CD4-positive, CD25-positive, alpha-beta regulatory T cell (primary cell): ENCODE data around the gene NLRC4. TPM values are rescaled to one million over a fixed set of nuclear protein-coding genes. Genes with fewer than 3 reads are reported as not detected.
A peak's percentile ranks its signal among the peaks of the same experiment; 100 is the strongest.
"Not testable (repeated sequence)": the region's sequence is repeated elsewhere in the genome, so short reads cannot be mapped to it uniquely, and the experiment has no call there.

Source experiments
- ATAC-seq, 2 donors: fragments of 150-1000 bp; cut with Tn5 transposase; one replicate each; pipeline ENCODE4 v1.10.0; 2021; ENCODE audit warnings: low read depth in 2 of 2, moderate number of reproducible peaks in 2 of 2, moderate library complexity in 1 of 2
- DNase-seq, 3 donors: peaks; one replicate each; pipeline versions ENCODE4 v3.0.0 to v3.0.0-alpha.2; 2012 to 2022; ENCODE audit warnings: mixed read lengths in 1 of 3
- H3K27ac ChIP-seq: one replicate; pipeline ENCODE4 v1.7.0; 2013; ENCODE audit warnings: mild to moderate bottlenecking, low read length; ENCODE audit not compliant: insufficient read depth, poor library complexity, severe bottlenecking
- H3K27me3 ChIP-seq: one replicate; pipeline ENCODE4 v1.7.0; 2013; ENCODE audit warnings: low read length; ENCODE audit not compliant: control insufficient read depth, insufficient read depth
- H3K36me3 ChIP-seq: one replicate; pipeline ENCODE4 v1.7.0; 2013; ENCODE audit warnings: mild to moderate bottlenecking, low read length, moderate library complexity; ENCODE audit not compliant: control insufficient read depth, insufficient read depth
- H3K4me1 ChIP-seq: 2 replicates; pipeline ENCODE4 v1.7.0; 2013; ENCODE audit warnings: mild to moderate bottlenecking, low read length; ENCODE audit not compliant: insufficient read depth, control insufficient read depth, poor library complexity, severe bottlenecking
- H3K4me3 ChIP-seq: one replicate; pipeline ENCODE4 v1.7.0; 2013; ENCODE audit warnings: low read depth, mild to moderate bottlenecking, low read length, moderate library complexity
- H3K9me3 ChIP-seq, 2 experiments: 1 replicate in 1 of 2; 2 replicates in 1 of 2; pipeline ENCODE4 v1.7.0; 2013; ENCODE audit warnings: low read length in 2 of 2, mild to moderate bottlenecking in 1 of 2, moderate library complexity in 1 of 2; ENCODE audit not compliant: control insufficient read depth in 2 of 2
- H3K27ac Mint-ChIP-seq, 3 donors: one replicate each; pipeline ENCODE4 v1.8.0; 2020 to 2022; ENCODE audit warnings: mild to moderate bottlenecking in 3 of 3, mixed read lengths in 3 of 3, moderate library complexity in 2 of 3
- H3K27me3 Mint-ChIP-seq: one replicate; pipeline ENCODE4 v1.8.0; 2022; ENCODE audit warnings: mild to moderate bottlenecking, mixed read lengths
- H3K36me3 Mint-ChIP-seq: one replicate; pipeline ENCODE4 v1.8.0; 2020; ENCODE audit warnings: mixed read lengths
- H3K4me1 Mint-ChIP-seq, 4 donors: one replicate each; pipeline ENCODE4 v1.8.0; 2020 to 2022; ENCODE audit warnings: mixed read lengths in 4 of 4, mild to moderate bottlenecking in 1 of 4
- H3K4me3 Mint-ChIP-seq, 4 donors: one replicate each; pipeline ENCODE4 v1.8.0; 2020 to 2022; ENCODE audit warnings: mild to moderate bottlenecking in 4 of 4, mixed read lengths in 4 of 4, moderate library complexity in 3 of 4
- H3K9me3 Mint-ChIP-seq, 7 donors: one replicate each; pipeline ENCODE4 v1.8.0; 2020 to 2022; ENCODE audit warnings: mixed read lengths in 7 of 7, mild to moderate bottlenecking in 3 of 7, moderate library complexity in 2 of 7
- polyA plus RNA-seq, 4 donors: library from polyadenylated mRNA; unstranded; fragments of 300-500 nt; fragmentation: Illumina TruSeq; gene quantifications; one replicate each; pipeline ENCODE4 v1.2.3, GENCODE V29; 2021
- total RNA-seq: library from RNA; stranded (reverse); gene quantifications from one replicate; pipeline ENCODE4 v1.2.3, GENCODE V29; 2022

The NLRC4 gene
- total and polyA plus RNA-seq, 5 donors from 2014 or later = 0.16 TPM; not detected in 4

GRCh38 chr2:32227492-32227891 lies 37.2 kb downstream of the NLRC4 start:
- no peak overlapping the region for H3K4me3 Mint-ChIP-seq
- Histone ChIP-seq H3K36me3 (peaks cover 11% of the 10 kb centered on the region), H3K4me1 (no peaks in the 10 kb centered on the region), H3K9me3 (no peaks in the 10 kb centered on the region), H3K27me3 (no peaks in the 10 kb centered on the region), H3K27ac (no peak overlapping the region), H3K4me3 (no peak overlapping the region)
- H3K27me3 Mint-ChIP-seq = no peaks in the 10 kb centered on the region
- no peak overlapping the region for H3K27ac Mint-ChIP-seq
- DNase-seq (no peak), ATAC-seq (no peak)
- peaks cover 22% of the 10 kb centered on the region for H3K36me3 Mint-ChIP-seq
- peaks cover 0 to 8% (median 2%) of the 10 kb centered on the region in 4 donors for H3K4me1 Mint-ChIP-seq
- H3K9me3 Mint-ChIP-seq = no peaks in the 10 kb centered on the region

GRCh38 chr2:32222966-32223365 lies 41.7 kb downstream of the NLRC4 start:
- H3K27ac ChIP-seq = no peak overlapping the region
- H3K36me3 ChIP-seq = peaks cover 38% of the 10 kb centered on the region
- H3K4me3 ChIP-seq = no peak overlapping the region
- H3K9me3 ChIP-seq = no peaks in the 10 kb centered on the region
- no peaks in the 10 kb centered on the region for H3K9me3 Mint-ChIP-seq
- H3K36me3 Mint-ChIP-seq = peaks cover 50% of the 10 kb centered on the region
- no peaks in the 10 kb centered on the region for H3K27me3 ChIP-seq
- DNase-seq = no peak
- peak overlapping the region in 1 of 3 donors; percentile 27 for H3K27ac Mint-ChIP-seq
- H3K27me3 Mint-ChIP-seq = no peaks in the 10 kb centered on the region
- H3K4me3 Mint-ChIP-seq = no peak overlapping the region
- ATAC-seq = no peak
- H3K4me1 Mint-ChIP-seq = peaks cover 0 to 4% (median 3%) of the 10 kb centered on the region in 4 donors
- H3K4me1 ChIP-seq = no peaks in the 10 kb centered on the region

DNA sequence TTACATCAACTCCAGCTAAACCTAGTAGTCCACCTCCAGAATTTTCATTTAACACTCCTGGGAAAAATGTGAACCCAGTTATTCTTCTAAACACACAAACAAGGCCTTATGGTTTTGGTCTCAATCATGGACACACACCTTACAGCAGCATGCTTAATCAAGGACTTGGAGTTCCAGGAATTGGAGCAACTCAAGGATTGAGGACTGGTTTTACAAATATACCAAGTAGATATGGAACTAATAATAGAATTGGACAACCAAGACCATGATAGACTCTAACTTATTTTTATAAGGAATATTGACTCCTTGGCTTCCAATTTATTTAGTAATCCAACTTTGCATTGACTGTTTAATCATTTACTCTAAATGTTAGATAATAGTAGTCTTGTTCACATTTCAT lies 44.2 kb downstream of the NLRC4 start:
- H3K27me3 Mint-ChIP-seq = no peaks in the 10 kb centered on the region
- Histone ChIP-seq H3K27me3 (no peaks in the 10 kb centered on the region), H3K9me3 (no peaks in the 10 kb centered on the region), H3K4me3 (no peak overlapping the region), H3K36me3 (peaks cover 40% of the 10 kb centered on the region), H3K27ac (no peak overlapping the region), H3K4me1 (no peaks in the 10 kb centered on the region)
- peaks cover 0 to 4% (median 2%) of the 10 kb centered on the region in 4 donors for H3K4me1 Mint-ChIP-seq
- H3K36me3 Mint-ChIP-seq = peaks cover 43% of the 10 kb centered on the region
- peak overlapping the region in 1 of 3 donors; percentile 44 for H3K27ac Mint-ChIP-seq
- ATAC-seq (no peak), DNase-seq (no peak)
- no peaks in the 10 kb centered on the region for H3K9me3 Mint-ChIP-seq
- no peak overlapping the region for H3K4me3 Mint-ChIP-seq

DNA sequence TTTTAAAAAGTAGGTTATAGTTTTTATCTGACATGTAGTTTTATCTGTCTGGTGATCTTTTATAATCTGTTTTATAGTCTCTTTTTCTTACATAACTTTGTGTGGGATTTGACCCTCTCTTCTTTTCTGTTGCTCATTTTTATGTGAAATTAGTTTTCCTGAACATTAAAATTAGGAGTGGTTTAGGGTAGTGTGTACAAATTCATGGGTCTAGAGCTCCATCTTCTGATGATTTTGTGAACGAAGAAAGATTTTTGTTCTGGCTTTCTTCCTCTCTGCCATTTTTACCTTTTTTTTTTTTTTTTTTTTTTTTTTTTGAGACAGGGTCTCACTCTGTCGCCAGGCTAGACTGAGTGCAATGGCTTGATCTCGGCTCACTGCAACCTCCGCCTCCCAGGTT lies 52.4 kb downstream of the NLRC4 start:
- Histone ChIP-seq H3K9me3 (no peaks in the 10 kb centered on the region), H3K4me1 (no peaks in the 10 kb centered on the region), H3K27me3 (no peaks in the 10 kb centered on the region), H3K4me3 (no peak overlapping the region), H3K27ac (no peak overlapping the region), H3K36me3 (peaks cover 20% of the 10 kb centered on the region)
- ATAC-seq = no peak
- H3K27ac Mint-ChIP-seq = peak overlapping the region in 1 of 3 donors; percentile 58
- DNase-seq = no peak
- H3K36me3 Mint-ChIP-seq = peaks cover 26% of the 10 kb centered on the region
- no peaks in the 10 kb centered on the region for H3K27me3 Mint-ChIP-seq
- H3K9me3 Mint-ChIP-seq = no peaks in the 10 kb centered on the region
- peaks cover 0 to 6% (median 6%) of the 10 kb centered on the region in 4 donors for H3K4me1 Mint-ChIP-seq
- peak overlapping the region in 1 of 4 donors; percentile 38 for H3K4me3 Mint-ChIP-seq

DNA sequence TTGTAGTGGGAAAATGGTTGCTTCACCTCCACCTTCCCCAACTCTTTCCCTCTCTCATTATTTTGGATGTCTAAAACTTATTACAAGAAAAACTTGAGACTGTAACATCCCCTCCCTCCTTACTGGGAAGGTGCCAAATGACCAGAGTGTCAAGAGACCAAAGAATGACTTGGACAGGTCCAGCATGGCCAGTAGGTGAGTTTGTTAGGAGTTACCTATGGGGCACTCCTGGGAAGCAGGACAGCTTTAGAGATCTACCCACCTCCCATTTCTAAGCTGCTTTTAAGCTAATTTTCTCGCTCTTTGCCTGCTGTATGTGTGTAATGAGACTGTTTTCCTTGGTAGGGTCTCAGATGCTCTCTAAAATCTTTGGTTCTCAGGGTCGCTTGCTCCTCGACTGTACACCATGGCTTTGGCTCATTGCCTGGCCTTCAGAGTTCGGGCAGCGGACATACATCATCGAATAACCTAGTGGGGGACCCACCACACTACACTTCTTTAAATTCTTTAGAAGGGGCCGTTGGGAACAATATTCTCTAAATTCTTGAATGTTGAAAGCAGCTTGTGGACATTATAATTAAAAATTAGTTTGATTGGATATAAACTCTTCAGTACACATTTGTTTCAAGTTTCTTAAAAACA lies 53.8 kb downstream of the NLRC4 start:
- Mint-ChIP-seq H3K4me1 (peaks cover 0 to 6% (median 6%) of the 10 kb centered on the region in 4 donors), H3K36me3 (peaks cover 26% of the 10 kb centered on the region), H3K9me3 (no peaks in the 10 kb centered on the region), H3K27me3 (no peaks in the 10 kb centered on the region), H3K4me3 (no peak overlapping the region), H3K27ac (peak overlapping the region in 2 of 3 donors; percentile 59 to 65)
- Histone ChIP-seq H3K9me3 (no peaks in the 10 kb centered on the region), H3K4me1 (no peaks in the 10 kb centered on the region), H3K36me3 (peaks cover 20% of the 10 kb centered on the region), H3K27me3 (no peaks in the 10 kb centered on the region), H3K27ac (no peak overlapping the region), H3K4me3 (no peak overlapping the region)
- ATAC-seq (no peak), DNase-seq (no peak)

GRCh38 chr2:32203428-32203827 lies 61.3 kb downstream of the NLRC4 start:
- not testable (repeated sequence) for H3K9me3 Mint-ChIP-seq, H3K4me3 Mint-ChIP-seq
- H3K36me3 Mint-ChIP-seq = peaks cover 35% of the 10 kb centered on the region

DNA sequence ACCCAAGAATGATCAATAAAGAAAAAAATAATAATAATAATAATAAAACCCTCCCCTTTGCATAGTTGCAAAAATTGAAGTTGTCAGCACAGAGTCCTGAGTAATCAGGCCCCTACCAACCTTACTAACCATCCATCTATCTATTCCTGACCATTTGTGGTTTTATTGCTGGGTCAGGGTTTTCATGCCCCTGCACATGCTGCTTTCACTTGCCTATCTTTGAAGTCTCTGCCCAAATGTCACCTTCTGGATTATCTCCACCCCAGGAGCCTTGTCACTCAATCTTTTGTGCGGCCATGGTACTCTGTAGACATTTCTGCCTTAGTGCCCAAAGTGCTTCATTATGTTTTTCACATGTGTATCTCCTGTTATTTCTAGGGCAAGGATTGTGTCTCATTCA lies 63.9 kb downstream of the NLRC4 start:
- Histone ChIP-seq H3K4me1 (no peaks in the 10 kb centered on the region), H3K4me3 (no peak overlapping the region), H3K36me3 (peaks cover 33% of the 10 kb centered on the region), H3K27ac (no peak overlapping the region), H3K9me3 (no peaks in the 10 kb centered on the region), H3K27me3 (no peaks in the 10 kb centered on the region)
- H3K27me3 Mint-ChIP-seq = no peaks in the 10 kb centered on the region
- H3K4me1 Mint-ChIP-seq = peaks cover 3 to 13% (median 12%) of the 10 kb centered on the region in 4 donors
- DNase-seq (no peak), ATAC-seq (no peak)
- peaks cover 46% of the 10 kb centered on the region for H3K36me3 Mint-ChIP-seq
- H3K9me3 Mint-ChIP-seq = no peaks in the 10 kb centered on the region
- H3K27ac Mint-ChIP-seq = peak overlapping the region in 1 of 3 donors; percentile 77
- H3K4me3 Mint-ChIP-seq = no peak overlapping the region

More at GRCh38 chr2:32203428-32203827, 61.3 kb downstream of the NLRC4 start:
- DNase-seq, H3K27ac ChIP-seq, H3K27me3 Mint-ChIP-seq, H3K4me3 ChIP-seq, ATAC-seq, H3K9me3 ChIP-seq, H3K27me3 ChIP-seq, H3K4me1 ChIP-seq, H3K4me1 Mint-ChIP-seq, H3K27ac Mint-ChIP-seq: not testable (repeated sequence)
- H3K36me3 ChIP-seq = peaks cover 17% of the 10 kb centered on the region

DNA sequence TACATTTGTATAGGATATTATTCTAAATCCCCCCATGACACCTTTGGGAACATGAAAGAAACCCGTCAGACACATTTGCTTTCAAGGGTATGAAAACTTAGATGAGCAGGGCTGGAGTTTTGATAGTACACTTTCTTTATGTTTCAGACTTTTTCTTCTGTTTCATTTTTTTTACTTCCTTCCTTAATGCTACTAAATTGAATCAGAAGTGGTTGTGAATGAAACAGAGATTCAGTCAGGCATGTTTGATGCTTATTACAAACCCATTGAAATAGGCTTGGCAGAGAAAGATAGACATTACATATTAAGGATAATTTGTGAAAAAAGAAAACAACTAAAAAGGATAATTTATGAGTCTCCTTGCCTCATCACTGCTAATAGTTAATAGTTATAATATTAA lies 72.3 kb downstream of the NLRC4 start:
- DNase-seq (peak in 1 of 3 donors; percentile 32), ATAC-seq (no peak)
- peaks cover 15% of the 10 kb centered on the region for H3K36me3 Mint-ChIP-seq

More for the DNA sequence above, 72.3 kb downstream of the NLRC4 start:
- Histone ChIP-seq H3K4me1 (peaks cover 46% of the 10 kb centered on the region), H3K4me3 (peak overlapping the region; percentile 42), H3K27me3 (no peaks in the 10 kb centered on the region), H3K9me3 (no peaks in the 10 kb centered on the region), H3K27ac (peak overlapping the region; percentile 60), H3K36me3 (peaks cover 24% of the 10 kb centered on the region)
- Mint-ChIP-seq H3K9me3 (peaks cover 0 to 2% (median 0%) of the 10 kb centered on the region in 7 donors), H3K27me3 (no peaks in the 10 kb centered on the region), H3K4me1 (peaks cover 27 to 50% (median 36%) of the 10 kb centered on the region in 4 donors), H3K27ac (peak overlapping the region; percentile 82 to 89 (median 83)), H3K4me3 (peak overlapping the region; percentile 22 to 61 (median 38))
